GM23338 (cell line): ENCODE measurements around the gene EDEM1. TPM values are rescaled to one million over a fixed set of nuclear protein-coding genes. Genes with fewer than 3 reads are reported as not detected.

Experiments
- ATAC-seq: fragments of 200-7000 bp; cut with Tn5 transposase; 3 replicates; pipeline ENCODE4 v1.9.1; 2020
- DNase-seq: peaks from one replicate; pipeline ENCODE4 v3.0.0-alpha.2; 2015; ENCODE audit warnings: low spot score
- H2AFZ ChIP-seq: fragments of 200-600 bp; sonication (generic); 2 replicates; pipeline ENCODE4 v1.8.0; 2016; ENCODE audit warnings: antibody characterized with exemption, mild to moderate bottlenecking, moderate library complexity
- H3F3A ChIP-seq: fragments of 200-600 bp; sonication (generic); replicated peaks from 2 replicates; pipeline ENCODE4 v1.8.0; 2017; ENCODE audit warnings: antibody characterized with exemption, mixed run types, low read depth
- H3K27ac ChIP-seq: fragments of 200-600 bp; sonication (generic); 2 replicates; pipeline ENCODE4 v1.6.1; 2016; ENCODE audit warnings: low read depth
- H3K27me3 ChIP-seq: fragments of 200-600 bp; sonication (generic); 2 replicates; pipeline ENCODE4 v1.8.0; 2016; ENCODE audit warnings: mild to moderate bottlenecking, mixed run types, moderate library complexity; ENCODE audit not compliant: insufficient read depth
- H3K36me3 ChIP-seq: fragments of 200-600 bp; sonication (generic); 2 replicates; pipeline ENCODE4 v1.8.0; 2016; ENCODE audit warnings: mild to moderate bottlenecking; ENCODE audit not compliant: insufficient read depth
- H3K4me1 ChIP-seq: fragments of 200-600 bp; sonication (generic); 2 replicates; pipeline ENCODE4 v1.8.0; 2016; ENCODE audit warnings: mild to moderate bottlenecking, moderate library complexity; ENCODE audit not compliant: insufficient read depth
- H3K4me2 ChIP-seq: fragments of 200-600 bp; sonication (generic); 2 replicates; pipeline ENCODE4 v1.7.1; 2017; ENCODE audit warnings: mixed run types
- H3K4me3 ChIP-seq: fragments of 200-600 bp; sonication (generic); 2 replicates; pipeline ENCODE4 v1.6.1; 2016; ENCODE audit warnings: mixed run types
- H3K79me2 ChIP-seq: fragments of 200-600 bp; sonication (generic); replicated peaks from 2 replicates; pipeline ENCODE4 v1.8.0; 2017; ENCODE audit warnings: mild to moderate bottlenecking; ENCODE audit not compliant: insufficient read depth
- H3K9me2 ChIP-seq: fragments of 200-600 bp; sonication (generic); 2 replicates; pipeline ENCODE4 v1.8.0; 2017; ENCODE audit not compliant: insufficient read depth
- H4K20me1 ChIP-seq: fragments of 200-600 bp; sonication (generic); replicated peaks from 2 replicates; pipeline ENCODE4 v1.8.0; 2017; ENCODE audit warnings: mild to moderate bottlenecking; ENCODE audit not compliant: insufficient read depth
- H3K27ac Mint-ChIP-seq: 2 replicates; pipeline ENCODE4 v1.8.0; 2020; ENCODE audit warnings: inconsistent platforms, mild to moderate bottlenecking, moderate library complexity, mixed read lengths
- H3K27me3 Mint-ChIP-seq: 3 replicates; pipeline ENCODE4 v1.8.0; 2022; ENCODE audit warnings: low read depth, mild to moderate bottlenecking, moderate library complexity, mixed read lengths, inconsistent platforms; ENCODE audit not compliant: insufficient read depth, poor library complexity
- H3K36me3 Mint-ChIP-seq: 3 replicates; pipeline ENCODE4 v1.8.0; 2021; ENCODE audit warnings: low read depth, mild to moderate bottlenecking, inconsistent platforms, moderate library complexity, mixed read lengths
- H3K4me1 Mint-ChIP-seq: 3 replicates; pipeline ENCODE4 v1.8.0; 2020; ENCODE audit warnings: mild to moderate bottlenecking, inconsistent platforms, mixed read lengths
- H3K4me3 Mint-ChIP-seq: 3 replicates; pipeline ENCODE4 v1.8.0; 2021; ENCODE audit warnings: moderate library complexity, mild to moderate bottlenecking, inconsistent platforms, mixed read lengths
- H3K9me3 Mint-ChIP-seq: 3 replicates; pipeline ENCODE4 v1.8.0; 2020; ENCODE audit warnings: moderate library complexity, mild to moderate bottlenecking, inconsistent platforms, mixed read lengths
- CREB1 ChIP-seq: fragments of 250-450 bp; sonication (Bioruptor Pico); IDR thresholded peaks from 2 replicates; pipeline ENCODE4 v1.5.0; 2020; ENCODE audit warnings: low read depth, mild to moderate bottlenecking, moderate library complexity
- CTCF ChIP-seq, 2 experiments: fragments of 200-600 bp in 1 of 2; sonication (generic) in 1 of 2; conservative IDR thresholded peaks; 2 replicates each; pipeline versions ENCODE4 v1.5.1 to v1.6.1; 2016 to 2017; ENCODE audit warnings: antibody characterized with exemption in 2 of 2, low read depth in 2 of 2, mild to moderate bottlenecking in 2 of 2, moderate library complexity in 1 of 2
- ETS1 ChIP-seq: IDR thresholded peaks from 2 replicates; pipeline ENCODE4 v1.6.1; 2016; ENCODE audit warnings: antibody characterized with exemption
- EZH2 ChIP-seq: fragments of 200-600 bp; sonication (generic); IDR thresholded peaks from one replicate; pipeline ENCODE4 v1.8.0; 2017; ENCODE audit warnings: antibody characterized with exemption, mild to moderate bottlenecking, low read depth; ENCODE audit not compliant: unreplicated experiment
- EZH2phosphoT487 ChIP-seq: fragments of 200-600 bp; sonication (generic); IDR thresholded peaks from one replicate; pipeline ENCODE4 v1.8.1; 2018; ENCODE audit warnings: antibody characterized with exemption; ENCODE audit not compliant: unreplicated experiment
- JUNB ChIP-seq: IDR thresholded peaks from one replicate; pipeline ENCODE4 v1.6.1; 2016; ENCODE audit warnings: antibody characterized with exemption; ENCODE audit not compliant: unreplicated experiment
- NANOG ChIP-seq: IDR thresholded peaks from 2 replicates; pipeline ENCODE4 v1.6.1; 2016; ENCODE audit warnings: antibody characterized with exemption, borderline replicate concordance
- POLR2AphosphoS5 ChIP-seq: IDR thresholded peaks from 2 replicates; pipeline ENCODE4 v1.6.1; 2016; ENCODE audit warnings: antibody characterized with exemption, low read depth
- REST ChIP-seq: IDR thresholded peaks from one replicate; pipeline ENCODE4 v1.6.1; 2018; ENCODE audit warnings: antibody characterized with exemption; ENCODE audit not compliant: unreplicated experiment
- STAT1 ChIP-seq: IDR thresholded peaks from one replicate; pipeline ENCODE4 v1.6.1; 2016; ENCODE audit warnings: antibody characterized with exemption; ENCODE audit not compliant: unreplicated experiment
- ZNF114 ChIP-seq: fragments of 250-450 bp; sonication (Bioruptor Pico); IDR thresholded peaks from 2 replicates; pipeline ENCODE4 v1.5.0; 2020; ENCODE audit warnings: mild to moderate bottlenecking, moderate library complexity
- ZNF331 ChIP-seq: fragments of 250-450 bp; sonication (Bioruptor Pico); IDR thresholded peaks from 2 replicates; pipeline ENCODE4 v1.5.0; 2020; ENCODE audit warnings: low read depth, mild to moderate bottlenecking, moderate library complexity
- ZNF462 ChIP-seq: fragments of 250-450 bp; sonication (Bioruptor Pico); IDR thresholded peaks from 2 replicates; pipeline ENCODE4 v1.5.0; 2020; ENCODE audit warnings: mild to moderate bottlenecking, moderate library complexity
- polyA plus RNA-seq: library from polyadenylated mRNA; unstranded; fragments of >200 nt; fragmentation: Nextera tagmentation; extraction: Ambion mirVana; gene quantifications from 2 replicates; pipeline ENCODE4 v1.2.1, GENCODE V29; 2016
- total RNA-seq: library from RNA; depleted of rRNA; stranded (reverse); fragments of >200 nt; shearing (Covaris generic); gene quantifications from 2 replicates; pipeline ENCODE4 v1.2.3, GENCODE V29; 2014

EDEM1 gene
- total and polyA plus RNA-seq, 2 experiments from 2014 or later, result 2.2 to 36.7 TPM

- H3K27me3 Mint-ChIP-seq, result peaks cover 3% of the 10 kb centered on the region
- peaks cover 40% of the 10 kb centered on the region for H3K4me1 Mint-ChIP-seq
- Histone ChIP-seq H3K27ac (no peak overlapping the region), H3F3A (no peaks in the 10 kb centered on the region), H3K4me3 (no peak overlapping the region), H3K4me1 (peaks cover 31% of the 10 kb centered on the region), H2AFZ (no peak overlapping the region), H3K27me3 (no peaks in the 10 kb centered on the region), H3K9me2 (no peaks in the 10 kb centered on the region), H4K20me1 (no peaks in the 10 kb centered on the region), H3K36me3 (peaks cover 19% of the 10 kb centered on the region), H3K79me2 (peaks cover 12% of the 10 kb centered on the region), H3K4me2 (no peak overlapping the region)
- no peak overlapping the region for H3K4me3 Mint-ChIP-seq
- H3K27ac Mint-ChIP-seq, result peak overlapping the region; percentile 94
- ATAC-seq (no peak), DNase-seq (no peak)
- peaks cover 56% of the 10 kb centered on the region for H3K36me3 Mint-ChIP-seq
- no peaks in the 10 kb centered on the region for H3K9me3 Mint-ChIP-seq
- TF ChIP-seq ZNF114 (no peak), ETS1 (no peak), CTCF (conservative IDR thresholded peaks at IDR 0.05; ENCODE audit: low read depth in 2 of 2) (no peak), EZH2phosphoT487 (no peak), JUNB (no peak), CREB1 (no peak), NANOG (no peak), ZNF462 (no peak), STAT1 (no peak), ZNF331 (no peak), POLR2AphosphoS5 (no peak), REST (no peak), EZH2 (no peak)
Observed at GRCh38 chr3:5198986-5199731, 11.7 kb downstream of the EDEM1 start.
